ENCODE results near the gene DNAL1. TPM values are rescaled to one million over a fixed set of nuclear protein-coding genes. Genes with fewer than 3 reads are reported as not detected.
"Not testable (repeated sequence)": the region's sequence is repeated elsewhere in the genome, so short reads cannot be mapped to it uniquely, and the experiment has no call there.

DNAL1 gene
- total RNA-seq, 1 donor from 2014 or later: 14.7 TPM

DNA sequence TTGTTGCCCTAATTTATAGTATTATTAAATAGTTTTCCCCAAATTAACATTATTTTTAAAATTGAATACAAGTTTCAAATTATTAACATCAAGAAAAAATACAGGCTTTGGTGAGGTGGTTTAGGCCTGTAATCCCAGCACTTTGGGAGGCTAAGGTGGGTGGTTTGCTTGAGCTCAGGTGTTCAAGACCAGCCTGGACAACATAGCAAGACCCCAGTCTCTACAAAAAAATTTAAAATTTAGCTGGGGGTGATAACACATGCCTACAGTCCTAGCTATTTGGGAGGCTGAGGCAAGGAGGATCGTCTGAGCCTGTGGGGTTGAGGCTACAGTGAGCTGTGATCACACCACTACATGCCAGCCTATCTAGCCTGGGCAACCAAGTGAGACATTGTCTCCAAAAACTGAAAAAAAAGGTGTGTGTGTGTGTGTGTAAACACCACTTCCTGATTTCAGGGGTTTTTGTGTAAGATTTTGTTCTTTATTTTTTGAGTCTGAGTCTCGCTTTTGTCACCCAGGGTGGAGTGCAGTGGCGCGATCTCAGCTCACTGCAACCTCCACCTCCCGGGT lies 3.9 kb upstream of the DNAL1 start:
- Histone ChIP-seq H3K27me3 (ENCODE audit: low read depth) (no peaks in the 10 kb centered on the region), H3K9me3 (no peaks in the 10 kb centered on the region), H3K4me3 (no peak overlapping the region), H3K27ac (no peak overlapping the region), H3K36me3 (no peaks in the 10 kb centered on the region), H3K4me1 (peaks cover 14% of the 10 kb centered on the region)
- ATAC-seq: no peak
- intact Hi-C loops (cut with DNase I): no loop called here
- DNase-seq: no peak
- TF ChIP-seq, protein P1, sequence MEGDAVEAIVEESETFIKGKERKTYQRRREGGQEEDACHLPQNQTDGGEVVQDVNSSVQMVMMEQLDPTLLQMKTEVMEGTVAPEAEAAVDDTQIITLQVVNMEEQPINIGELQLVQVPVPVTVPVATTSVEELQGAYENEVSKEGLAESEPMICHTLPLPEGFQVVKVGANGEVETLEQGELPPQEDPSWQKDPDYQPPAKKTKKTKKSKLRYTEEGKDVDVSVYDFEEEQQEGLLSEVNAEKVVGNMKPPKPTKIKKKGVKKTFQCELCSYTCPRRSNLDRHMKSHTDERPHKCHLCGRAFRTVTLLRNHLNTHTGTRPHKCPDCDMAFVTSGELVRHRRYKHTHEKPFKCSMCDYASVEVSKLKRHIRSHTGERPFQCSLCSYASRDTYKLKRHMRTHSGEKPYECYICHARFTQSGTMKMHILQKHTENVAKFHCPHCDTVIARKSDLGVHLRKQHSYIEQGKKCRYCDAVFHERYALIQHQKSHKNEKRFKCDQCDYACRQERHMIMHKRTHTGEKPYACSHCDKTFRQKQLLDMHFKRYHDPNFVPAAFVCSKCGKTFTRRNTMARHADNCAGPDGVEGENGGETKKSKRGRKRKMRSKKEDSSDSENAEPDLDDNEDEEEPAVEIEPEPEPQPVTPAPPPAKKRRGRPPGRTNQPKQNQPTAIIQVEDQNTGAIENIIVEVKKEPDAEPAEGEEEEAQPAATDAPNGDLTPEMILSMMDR (IDR thresholded peaks at IDR 0.05): no peak

DNA sequence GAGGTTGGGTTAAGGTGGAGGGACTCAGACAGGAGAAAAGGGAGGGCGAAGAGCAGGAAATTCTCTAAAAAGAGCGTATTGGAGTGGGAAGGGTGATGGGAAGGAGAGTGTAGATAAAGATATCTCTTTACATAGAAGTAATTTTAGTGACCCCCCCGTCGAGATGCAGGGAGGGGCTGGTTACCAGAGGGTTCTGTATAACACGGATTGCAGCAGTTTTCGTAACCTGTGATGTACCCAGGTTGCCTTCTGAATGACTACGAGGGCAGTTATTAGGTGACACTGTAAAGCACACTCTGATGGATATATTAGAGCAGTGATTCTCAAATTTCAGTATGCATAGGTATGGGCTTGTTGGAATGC lies 443 bp downstream of the DNAL1 start:
- Histone ChIP-seq H3K36me3 (no peaks in the 10 kb centered on the region), H3K27ac (peak overlapping the region; percentile 85)
- intact Hi-C loops (cut with DNase I): no loop called here

DNA sequence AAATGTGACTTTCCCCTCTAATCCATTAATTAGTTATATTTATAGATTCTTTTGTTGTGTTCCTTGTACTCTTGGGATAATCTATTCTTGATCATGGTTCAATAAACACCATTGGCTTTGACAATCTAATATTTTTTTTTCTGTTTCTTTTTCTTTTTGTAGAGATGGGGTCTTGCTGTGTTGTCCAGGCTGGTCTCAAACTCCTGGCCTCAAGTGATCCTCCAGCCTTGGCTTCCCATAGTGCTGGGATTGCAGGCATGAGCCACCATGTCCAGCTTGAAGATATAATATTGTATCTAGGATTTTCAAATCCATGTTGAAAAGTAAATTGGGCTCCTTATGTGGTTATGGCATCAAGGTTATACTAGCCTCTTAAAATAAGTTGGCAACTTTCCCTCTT lies 6.2 kb downstream of the DNAL1 start:
- peaks cover 27% of the 10 kb centered on the region for H3K36me3 ChIP-seq
- DNase-seq (no peak), ATAC-seq (no peak)
- H3K4me1 ChIP-seq: peaks cover under 1% of the 10 kb centered on the region
- H3K27me3 ChIP-seq (ENCODE audit: low read depth): no peaks in the 10 kb centered on the region
- no peaks in the 10 kb centered on the region for H3K9me3 ChIP-seq
- intact Hi-C loops (cut with DNase I): no loop called here
- H3K27ac ChIP-seq: no peak overlapping the region
- H3K4me3 ChIP-seq: no peak overlapping the region
- TF ChIP-seq, protein P1 (IDR thresholded peaks at IDR 0.05): no peak

More for the DNA sequence above, 443 bp downstream of the DNAL1 start:
- ATAC-seq (no peak), DNase-seq (no peak)
- H3K9me3 ChIP-seq: no peaks in the 10 kb centered on the region
- no peaks in the 10 kb centered on the region for H3K27me3 ChIP-seq (ENCODE audit: low read depth)
- peak overlapping the region; percentile 90 for H3K4me3 ChIP-seq
- TF ChIP-seq, protein P1 (IDR thresholded peaks at IDR 0.05): no peak
- H3K4me1 ChIP-seq: peaks cover 15% of the 10 kb centered on the region

DNA sequence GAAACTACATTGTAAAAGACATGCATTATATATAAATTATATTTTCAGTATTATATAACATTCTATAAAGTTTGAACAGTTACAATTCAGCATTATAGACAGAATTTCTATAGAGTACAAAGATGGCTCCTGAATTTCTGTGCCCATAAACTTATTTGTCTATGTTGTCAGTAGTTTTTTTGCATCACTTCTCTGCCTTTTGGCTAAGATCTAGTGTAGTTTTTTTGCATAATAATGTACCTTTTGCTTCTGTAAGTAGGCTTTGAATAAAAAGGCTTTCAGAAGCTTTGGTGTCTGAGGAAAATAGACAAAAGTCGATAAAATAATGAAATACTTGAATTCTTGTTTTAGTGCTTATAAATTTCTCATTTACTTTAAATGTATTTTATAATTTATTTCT lies 11.1 kb downstream of the DNAL1 start:
- Histone ChIP-seq H3K27me3 (ENCODE audit: low read depth) (no peaks in the 10 kb centered on the region), H3K4me3 (no peak overlapping the region), H3K27ac (no peak overlapping the region), H3K36me3 (peaks cover 55% of the 10 kb centered on the region), H3K9me3 (no peaks in the 10 kb centered on the region), H3K4me1 (no peaks in the 10 kb centered on the region)
- intact Hi-C loops (cut with DNase I): no loop called here
- no peak for DNase-seq
- TF ChIP-seq, protein P1 (IDR thresholded peaks at IDR 0.05): no peak
- no peak for ATAC-seq

DNA sequence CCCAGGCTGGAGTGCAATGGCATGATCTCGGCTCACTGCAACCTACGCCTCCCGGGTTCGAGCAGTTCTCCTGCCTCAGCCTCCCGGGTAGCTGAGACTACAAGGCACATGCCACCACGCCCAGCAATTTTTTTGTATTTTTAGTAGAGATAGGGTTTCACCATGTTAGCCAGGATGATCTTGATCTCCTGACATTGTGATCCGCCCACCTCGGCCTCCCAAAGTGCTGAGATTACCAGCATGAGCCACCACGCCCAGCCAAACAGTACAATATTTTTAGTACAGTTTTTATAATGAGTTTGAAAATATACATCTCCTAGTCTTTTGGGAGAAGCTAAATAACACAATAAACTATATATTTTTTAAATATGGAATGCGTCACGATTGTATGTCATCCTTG lies 14.4 kb downstream of the DNAL1 start:
- H3K36me3 ChIP-seq: peaks cover 36% of the 10 kb centered on the region
- H3K4me3 ChIP-seq; H3K27me3 ChIP-seq (ENCODE audit: low read depth); H3K9me3 ChIP-seq; intact Hi-C loops (cut with DNase I); H3K27ac ChIP-seq; DNase-seq; ATAC-seq; H3K4me1 ChIP-seq: not testable (repeated sequence)

DNA sequence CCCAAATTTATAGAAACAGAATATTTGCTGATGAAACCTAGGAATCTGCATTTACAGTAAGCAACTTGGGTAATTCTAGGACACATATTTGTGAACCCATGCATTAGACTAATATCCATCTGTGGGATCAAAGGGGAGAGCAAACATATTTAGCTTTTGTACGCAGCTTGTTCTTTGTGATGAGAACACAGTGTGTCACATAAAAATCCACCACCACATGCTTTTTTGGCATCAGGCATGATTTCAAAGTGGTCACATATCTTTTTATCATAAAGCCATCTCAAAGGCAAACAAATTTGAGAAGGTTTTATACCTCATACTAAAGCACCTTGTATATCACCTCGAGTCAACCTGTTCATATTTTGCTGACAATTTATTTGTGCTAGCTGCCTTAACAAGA lies 15.7 kb downstream of the DNAL1 start:
- ATAC-seq: no peak
- H3K27ac ChIP-seq: no peak overlapping the region
- no peaks in the 10 kb centered on the region for H3K4me1 ChIP-seq
- no peak for DNase-seq
- no peaks in the 10 kb centered on the region for H3K27me3 ChIP-seq (ENCODE audit: low read depth)
- no peak overlapping the region for H3K4me3 ChIP-seq
- H3K36me3 ChIP-seq: peaks cover 29% of the 10 kb centered on the region
- no peaks in the 10 kb centered on the region for H3K9me3 ChIP-seq
- intact Hi-C loops (cut with DNase I): no loop called here
- TF ChIP-seq, protein P1 (IDR thresholded peaks at IDR 0.05): no peak

All from lower lobe of right lung (tissue), 2 donors.